GM12878 (cell line): Measurements from ENCODE around the gene TRIM67. TPM values are rescaled to one million over a fixed set of nuclear protein-coding genes. Genes with fewer than 3 reads are reported as not detected.

Experiments used
- ATAC-seq: fragments of 200-7000 bp; cut with Tn5 transposase; 3 replicates; pipeline ENCODE4 v1.9.1; 2020; ENCODE audit warnings: mild to moderate bottlenecking, moderate library complexity
- BruUV-seq: library from RNA; stranded (reverse); fragments of 400-500 nt; replicated peaks from 2 replicates; lab custom pipeline; 2021; lab: Mats Ljungman, UMichigan
- CTCF ChIA-PET: fragments of 300-600 bp; sonication (Branson Sonifier 250); formaldehyde crosslinking; extraction: SDS; loops from one replicate; lab custom pipeline; 2021; ENCODE audit warnings: inconsistent platforms; lab: Yijun Ruan, JAX
- POLR2A ChIA-PET: fragments of 350-600 bp; formaldehyde crosslinking; extraction: SDS; loops from one replicate; lab custom pipeline; 2021; ENCODE audit warnings: inconsistent platforms; lab: Charles Lee
- RAD21 ChIA-PET: fragments of 300-600 bp; sonication (Branson Sonifier 250); formaldehyde crosslinking; loops from one replicate; lab custom pipeline; 2023; ENCODE audit warnings: antibody characterized with exemption; ENCODE audit not compliant: unreplicated experiment; lab: Charles Lee
- SMC1A ChIA-PET: fragments of 300-600 bp; sonication (Branson Sonifier 250); formaldehyde crosslinking; loops from one replicate; lab custom pipeline; 2023; ENCODE audit not compliant: unreplicated experiment, uncharacterized antibody; lab: Charles Lee
- DNase-seq: peaks from one replicate; pipeline ENCODE4 v3.0.0-alpha.2; 2011; ENCODE audit warnings: low read depth, low spot score
- FAIRE-seq: peaks from 3 replicates; lab custom pipeline; 2011; peaks lifted over from hg19 to GRCh38; lab: Jason Lieb, UNC
- H2AFZ ChIP-seq: 2 replicates; pipeline ENCODE4 v1.6.0; 2011; ENCODE audit warnings: low read depth, low read length, control low read depth; ENCODE audit not compliant: control insufficient read depth
- H3K27ac ChIP-seq: 2 replicates; pipeline ENCODE4 v1.5.1; 2011; ENCODE audit warnings: control low read depth; ENCODE audit not compliant: control insufficient read depth, insufficient read depth
- H3K27me3 ChIP-seq, 2 experiments: replicated peaks in 1 of 2; 2 replicates each; pipeline versions ENCODE4 v1.6.0 to v1.6.1; 2011; ENCODE audit warnings: low read length in 1 of 2; ENCODE audit not compliant: control insufficient read depth in 2 of 2, insufficient read depth in 2 of 2
- H3K36me3 ChIP-seq, 2 experiments: 2 replicates each; pipeline ENCODE4 v1.5.1; 2011; ENCODE audit warnings: low read length in 1 of 2; ENCODE audit not compliant: control insufficient read depth in 2 of 2, insufficient read depth in 2 of 2
- H3K4me1 ChIP-seq: 2 replicates; pipeline ENCODE4 v1.6.1; 2011; ENCODE audit warnings: mild to moderate bottlenecking, low read length, moderate library complexity, mixed read lengths; ENCODE audit not compliant: control insufficient read depth, insufficient read depth
- H3K4me2 ChIP-seq: 2 replicates; pipeline ENCODE4 v1.6.0; 2011; ENCODE audit warnings: control low read depth; ENCODE audit not compliant: control insufficient read depth, insufficient read depth
- H3K4me3 ChIP-seq: fragments of 200-600 bp; sonication (generic); 2 replicates; pipeline ENCODE4 v1.5.1; 2016
- H3K79me2 ChIP-seq: 2 replicates; pipeline ENCODE4 v1.6.0; 2011; ENCODE audit warnings: low read length; ENCODE audit not compliant: control insufficient read depth, insufficient read depth
- H3K9ac ChIP-seq: 2 replicates; pipeline ENCODE4 v1.8.0; 2011; ENCODE audit warnings: low read length, control low read depth, mixed read lengths; ENCODE audit not compliant: control insufficient read depth, insufficient read depth
- H3K9me3 ChIP-seq: replicated peaks from 3 replicates; pipeline ENCODE4 v1.5.1; 2011; ENCODE audit warnings: mild to moderate bottlenecking, low read length; ENCODE audit not compliant: control insufficient read depth, insufficient read depth
- H4K20me1 ChIP-seq: 2 replicates; pipeline ENCODE4 v1.6.0; 2011; ENCODE audit not compliant: control insufficient read depth, insufficient read depth
- ATF2 ChIP-seq: IDR thresholded peaks from 2 replicates; pipeline ENCODE4 v1.6.1; 2012; ENCODE audit warnings: low read length, inconsistent platforms
- E2F4 ChIP-seq: IDR thresholded peaks from 2 replicates; pipeline ENCODE4 v1.6.1; 2012; ENCODE audit warnings: low read depth, low read length, improper control_type of control experiment
- EGR1 ChIP-seq, 2 experiments: IDR thresholded peaks; 1 replicate in 1 of 2; 2 replicates in 1 of 2; pipeline ENCODE4 v1.6.1; 2011 to 2012; ENCODE audit warnings: low read depth in 2 of 2, low read length in 2 of 2, borderline replicate concordance in 1 of 2, mild to moderate bottlenecking in 1 of 2, moderate library complexity in 1 of 2
- ESRRA ChIP-seq: IDR thresholded peaks from 2 replicates; pipeline ENCODE4 v1.6.1; 2012; ENCODE audit warnings: mild to moderate bottlenecking, low read length, improper control_type of control experiment
- NR2F1 ChIP-seq: fragments of 450-650 bp; conservative IDR thresholded peaks from 2 replicates; pipeline ENCODE4 v1.6.1; 2017; ENCODE audit warnings: mild to moderate bottlenecking
- SUPT20H ChIP-seq: IDR thresholded peaks from 2 replicates; pipeline ENCODE4 v1.6.1; 2011; ENCODE audit warnings: low read depth, mild to moderate bottlenecking, low read length, moderate library complexity, borderline replicate concordance; ENCODE audit not compliant: control insufficient read depth
- ZNF217 ChIP-seq: fragments of 450-650 bp; IDR thresholded peaks from 2 replicates; pipeline ENCODE4 v1.6.1; 2017; ENCODE audit warnings: antibody characterized with exemption, mild to moderate bottlenecking
- ZNF592 ChIP-seq: fragments of 450-650 bp; IDR thresholded peaks from 2 replicates; pipeline ENCODE4 v1.6.1; 2017; ENCODE audit warnings: mild to moderate bottlenecking, moderate library complexity
- ZSCAN29 ChIP-seq: fragments of 450-650 bp; IDR thresholded peaks from 2 replicates; pipeline ENCODE4 v1.6.1; 2017; ENCODE audit warnings: mild to moderate bottlenecking, moderate library complexity
- WGBS: methylation state at CpG from one replicate; pipeline ENCODE4 v1.1.6; 2016; ENCODE audit warnings: low lambda C conversion rate; ENCODE audit not compliant: insufficient replicate concordance, insufficient coverage; ENCODE audit errors: missing lambda C conversion rate; 5-methylcytosine and 5-hydroxymethylcytosine counted together
- in situ Hi-C: fragments of 300-500 bp; cut with MboI; formaldehyde crosslinking; loops from 9 replicates; pipeline ENCODE4 v1.14.3; 2018; ENCODE audit warnings: mixed read lengths
- intact Hi-C: fragments of 100-400 bp; cut with micrococcal nuclease; formaldehyde crosslinking; loops from one replicate; pipeline ENCODE4 v1.14.2; 2022; ENCODE audit not compliant: unreplicated experiment
- polyA plus RNA-seq, 11 experiments: library from polyadenylated mRNA; depleted of rRNA in 4 of 11; unstranded in 6 of 11; stranded (reverse) in 5 of 11; fragments of >200 nt; fragmentation: Nextera tagmentation in 4 of 11; fragmentation: Illumina TruSeq in 1 of 11; extraction: Ambion mirVana in 4 of 11; extraction: Trizol in 1 of 11; gene quantifications; 1 replicate in 1 of 11; 2 replicates in 10 of 11; pipeline versions ENCODE4 v1.2.1 to v1.2.3, GENCODE V29; 2011 to 2016; ENCODE audit warnings: inconsistent platforms in 2 of 11, missing spikeins in 2 of 11, low read depth in 1 of 11
- total RNA-seq, 4 experiments: library from RNA; depleted of rRNA in 3 of 4; stranded (reverse); fragments of >200 nt in 3 of 4; fragmentation: Illumina TruSeq in 1 of 4; extraction: Trizol in 1 of 4; gene quantifications; 2 replicates each; pipeline versions ENCODE4 v1.2.1 to v1.2.3, GENCODE V29; 2013 to 2021

The TRIM67 gene
- total and polyA plus RNA-seq, 10 of the 15 experiments (the other 5 are each of a cell fraction or from before 2014, with no cell fraction given): under 0.01 to 0.01 TPM; not detected in 8

GRCh38 chr1:231238298-231238697 lies 76.4 kb downstream of the TRIM67 start:
- Histone ChIP-seq H4K20me1 (no peaks in the 10 kb centered on the region), H3K79me2 (peaks cover 41% of the 10 kb centered on the region), H3K36me3 (peaks cover 2 to 5% of the 10 kb centered on the region in 2 experiments; a peak in 2 of 4 replicates), H2AFZ (no peak overlapping the region), H3K4me1 (peaks cover 5% of the 10 kb centered on the region; the same call in 1 of the 2 replicates), H3K4me2 (no peak overlapping the region), H3K9ac (no peak overlapping the region), H3K9me3 (no peaks in the 10 kb centered on the region), H3K4me3 (no peak overlapping the region), H3K27ac (no peak overlapping the region), H3K27me3 (no peaks in the 10 kb centered on the region)
- POLR2A ChIA-PET: interaction anchor here (0.8 kb wide), 1 partner anchor 290 kb away, joined by 6 read pairs; no protein-coding TSS in a partner anchor
- no TSS peak for BruUV-seq
- CTCF ChIA-PET: no interaction called here
- FAIRE-seq (no peak), DNase-seq (no peak), ATAC-seq (no peak)
- SMC1A ChIA-PET: no interaction called here
- no peak for TF ChIP-seq EGR1 (IDR thresholded peaks at IDR 0.05; ENCODE audit: borderline replicate concordance in 1 of 2, low read depth in 2 of 2, low read length in 2 of 2)
- no peak for TF ChIP-seq SUPT20H
- no peak for TF ChIP-seq ZNF217
- no peak for TF ChIP-seq ZNF592
- TF ChIP-seq ZSCAN29: no peak
- TF ChIP-seq ATF2: no peak
- no peak for TF ChIP-seq E2F4
- no peak for TF ChIP-seq ESRRA
- TF ChIP-seq NR2F1: no peak
- 96% methylated on average over 1 of the region's 1 CpG for WGBS
- RAD21 ChIA-PET: no interaction called here
- intact Hi-C loops: no loop called here
- in situ Hi-C loops: no loop called here
